NCI-H2171 treated with DMSO at 0.1 percent for 48 hours (cell line): ENCODE measurements around the gene TRDN.

ENCODE experiments used
- DNase-seq: peaks from one replicate; lab custom pipeline; 2025; lab: John Stamatoyannopoulos, UW

TRDN gene

GRCh38 chr6:123168892-123169773, 467.6 kb downstream of the TRDN start:
- no peak for DNase-seq

- DNase-seq, result no peak
These were observed 468.3 kb downstream of the TRDN start for GRCh38 chr6:123168466-123168865.
